Adrenal gland (tissue), 5 donors: ENCODE data around the gene COQ3.

Experiments
- POLR2A ChIP-seq, 2 donors: fragments of 450-650 bp; IDR thresholded peaks; one replicate each; pipeline ENCODE4 v1.6.1; 2017; ENCODE audit warnings: antibody characterized with exemption in 2 of 2, mild to moderate bottlenecking in 2 of 2, moderate library complexity in 1 of 2
- TF ChIP-seq, protein P1 (sequence below), 6 experiments: fragments of 450-650 bp in 4 of 6; fragments of 200-600 bp in 2 of 6; sonication (generic) in 1 of 6; IDR thresholded peaks; 1 replicate in 5 of 6; 2 replicates in 1 of 6; pipeline versions ENCODE4 v1.5.1 to v1.8.0; 2016 to 2021; ENCODE audit warnings: antibody characterized with exemption in 6 of 6, mild to moderate bottlenecking in 2 of 6, moderate library complexity in 1 of 6
- donor health status: DM: no; HTN: no; CAD: no.

DNA sequence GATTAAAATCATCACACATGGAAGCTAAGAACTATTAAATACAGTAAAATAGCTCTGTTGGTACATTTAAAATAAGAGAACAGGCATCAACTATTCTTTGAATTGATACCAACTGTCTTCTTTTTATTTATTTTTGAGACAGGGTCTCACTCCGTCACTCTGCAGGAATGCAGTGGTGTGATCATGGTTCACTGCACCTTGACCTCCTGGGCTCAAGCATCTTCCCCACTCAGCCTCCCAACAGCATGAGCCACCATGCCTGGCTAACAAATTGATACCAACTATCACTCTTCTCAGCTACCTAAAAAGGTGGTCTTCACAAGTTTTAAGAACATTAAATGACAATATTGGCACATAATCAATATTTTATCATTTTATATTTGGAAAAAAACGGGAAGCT lies 38.9 kb upstream of the COQ3 start:
- TF ChIP-seq, protein P1, sequence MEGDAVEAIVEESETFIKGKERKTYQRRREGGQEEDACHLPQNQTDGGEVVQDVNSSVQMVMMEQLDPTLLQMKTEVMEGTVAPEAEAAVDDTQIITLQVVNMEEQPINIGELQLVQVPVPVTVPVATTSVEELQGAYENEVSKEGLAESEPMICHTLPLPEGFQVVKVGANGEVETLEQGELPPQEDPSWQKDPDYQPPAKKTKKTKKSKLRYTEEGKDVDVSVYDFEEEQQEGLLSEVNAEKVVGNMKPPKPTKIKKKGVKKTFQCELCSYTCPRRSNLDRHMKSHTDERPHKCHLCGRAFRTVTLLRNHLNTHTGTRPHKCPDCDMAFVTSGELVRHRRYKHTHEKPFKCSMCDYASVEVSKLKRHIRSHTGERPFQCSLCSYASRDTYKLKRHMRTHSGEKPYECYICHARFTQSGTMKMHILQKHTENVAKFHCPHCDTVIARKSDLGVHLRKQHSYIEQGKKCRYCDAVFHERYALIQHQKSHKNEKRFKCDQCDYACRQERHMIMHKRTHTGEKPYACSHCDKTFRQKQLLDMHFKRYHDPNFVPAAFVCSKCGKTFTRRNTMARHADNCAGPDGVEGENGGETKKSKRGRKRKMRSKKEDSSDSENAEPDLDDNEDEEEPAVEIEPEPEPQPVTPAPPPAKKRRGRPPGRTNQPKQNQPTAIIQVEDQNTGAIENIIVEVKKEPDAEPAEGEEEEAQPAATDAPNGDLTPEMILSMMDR (IDR thresholded peaks at IDR 0.05), result no peak
- no peak for TF ChIP-seq POLR2A (IDR thresholded peaks at IDR 0.05)
